HG02588 (cell line): ENCODE data around the gene FBXL17.
A peak's percentile ranks its signal among the peaks of the same experiment; 100 is the strongest.
"Not testable (repeated sequence)": the region's sequence is repeated elsewhere in the genome, so short reads cannot be mapped to it uniquely, and the experiment has no call there.

Source experiments
- ATAC-seq: cut with Tn5 transposase; IDR thresholded peaks from one replicate; pipeline ENCODE4 v1.9.1; 2021; ENCODE audit warnings: mild to moderate bottlenecking, moderate library complexity; ENCODE audit not compliant: unreplicated experiment

The FBXL17 gene

DNA sequence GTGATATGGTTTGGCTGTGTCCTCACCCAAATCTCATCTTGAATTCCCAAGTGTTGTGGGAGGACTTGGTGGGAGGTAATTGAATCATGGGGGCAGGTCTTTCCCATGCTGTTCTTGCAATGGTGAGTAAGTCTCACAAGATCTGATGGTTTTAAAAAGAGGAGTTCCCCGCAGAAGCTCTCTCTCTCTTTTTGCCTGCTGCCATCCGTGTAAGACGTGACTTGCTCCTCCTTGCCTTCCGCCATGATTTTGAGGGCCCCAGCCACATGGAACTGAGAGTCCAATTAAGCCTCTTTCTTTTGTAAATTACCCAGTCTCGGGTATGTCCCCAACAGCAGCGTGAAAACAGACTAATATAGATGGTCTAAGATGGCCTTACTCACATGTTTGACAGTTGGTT, 210.1 kb downstream of the FBXL17 start:
- ATAC-seq: no peak

GRCh38 chr5:108168915-108169314, 213.0 kb downstream of the FBXL17 start:
- no peak for ATAC-seq

DNA sequence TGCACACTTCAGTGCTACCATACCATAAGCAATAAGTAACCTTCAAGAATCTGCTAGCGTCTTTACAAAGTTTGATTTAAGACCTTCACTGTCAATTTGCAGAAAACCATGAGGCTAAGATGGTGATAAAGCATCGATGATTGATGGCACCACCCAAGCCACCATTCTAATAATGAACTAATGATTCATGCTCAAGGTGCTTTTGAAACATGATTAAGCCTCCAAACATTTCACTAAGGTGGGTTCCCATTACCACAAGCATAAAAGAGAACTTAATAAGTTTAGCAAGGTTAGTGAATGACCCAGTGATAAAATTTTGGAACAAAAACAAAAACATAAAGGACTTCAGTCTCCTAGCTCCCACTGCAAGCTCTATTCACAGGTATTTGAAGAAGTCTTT, 214.7 kb downstream of the FBXL17 start:
- no peak for ATAC-seq

DNA sequence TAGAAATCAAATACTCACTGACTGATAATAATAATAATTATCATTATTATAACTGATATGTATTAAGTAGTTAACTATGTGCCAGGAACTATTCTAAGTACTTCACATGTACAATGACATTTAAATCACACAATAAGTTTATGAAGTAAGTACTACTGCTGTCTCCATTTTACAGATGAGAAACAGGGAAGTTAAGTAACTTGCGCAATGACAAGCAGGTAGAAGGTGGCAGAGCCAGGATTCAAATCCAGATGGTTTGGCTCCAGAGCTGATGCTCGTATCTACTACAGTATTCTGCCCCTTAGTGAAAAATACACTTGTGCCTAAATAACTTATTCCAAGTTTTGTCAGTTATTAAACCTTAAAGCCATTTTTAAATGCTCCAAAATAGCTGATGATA, 217.3 kb downstream of the FBXL17 start:
- no peak for ATAC-seq

DNA sequence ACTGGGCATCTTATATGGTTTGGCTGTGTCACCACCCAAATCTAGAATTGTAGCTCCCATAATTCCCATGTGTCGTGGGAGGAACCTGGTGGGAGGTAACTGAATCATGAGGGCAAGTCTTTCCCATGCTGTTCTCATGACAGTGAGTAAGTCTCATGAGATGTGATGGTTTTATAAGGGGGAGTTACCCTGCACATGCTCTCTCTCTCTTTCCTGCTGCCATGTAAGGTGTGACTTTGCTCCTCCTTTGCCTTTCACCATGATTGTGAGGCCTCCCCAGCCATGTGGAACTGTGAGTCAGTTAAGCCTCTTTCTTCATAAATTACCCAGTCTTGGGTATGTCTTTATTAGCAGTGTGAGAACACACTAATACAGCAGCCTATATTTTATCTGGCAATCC, 229.0 kb downstream of the FBXL17 start:
- ATAC-seq: not testable (repeated sequence)

DNA sequence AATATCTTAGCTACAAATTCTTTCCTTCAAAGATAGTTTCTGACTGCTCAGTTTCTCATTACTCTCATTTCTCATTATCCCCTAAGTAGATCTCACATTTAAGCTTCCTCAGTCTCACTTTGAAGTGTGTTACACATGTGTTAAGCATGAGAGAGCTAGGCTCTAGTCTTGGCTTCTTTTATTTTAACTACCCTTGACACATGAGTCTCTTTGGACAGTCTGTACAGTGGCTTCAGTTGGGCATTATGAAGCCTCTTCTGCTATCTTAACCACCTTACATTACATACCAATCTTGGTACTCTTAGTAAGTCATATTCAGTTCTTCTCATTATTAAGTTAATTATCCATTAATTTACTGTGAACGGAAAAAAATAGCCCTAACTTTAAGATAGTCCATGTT, 232.5 kb downstream of the FBXL17 start:
- no peak for ATAC-seq

- ATAC-seq: no peak
Measured at GRCh38 chr5:108148715-108149139, 233.2 kb downstream of the FBXL17 start.

- ATAC-seq: no peak
Measured at GRCh38 chr5:108146222-108146621, 235.7 kb downstream of the FBXL17 start.

DNA sequence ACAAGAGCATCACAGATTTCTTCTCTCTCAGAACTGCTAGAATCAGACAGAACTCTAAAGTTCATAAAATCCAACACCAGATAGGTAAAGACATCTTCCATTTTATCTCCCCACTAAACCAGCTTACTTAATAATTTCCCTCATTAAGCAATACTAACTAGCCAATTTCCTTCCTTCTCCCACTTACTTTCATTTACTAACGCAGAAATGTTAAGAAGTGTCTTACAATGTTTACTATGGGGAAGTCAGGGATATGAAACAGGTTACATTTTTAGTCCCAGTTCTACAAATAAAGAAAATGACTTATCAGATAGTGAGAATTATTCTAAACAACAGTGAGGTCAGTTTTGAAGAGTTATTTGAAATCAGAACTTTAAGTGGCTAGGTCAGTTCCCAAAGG, 236.5 kb downstream of the FBXL17 start:
- no peak for ATAC-seq

- no peak for ATAC-seq
Measured at GRCh38 chr5:108144332-108144731, 237.6 kb downstream of the FBXL17 start.

DNA sequence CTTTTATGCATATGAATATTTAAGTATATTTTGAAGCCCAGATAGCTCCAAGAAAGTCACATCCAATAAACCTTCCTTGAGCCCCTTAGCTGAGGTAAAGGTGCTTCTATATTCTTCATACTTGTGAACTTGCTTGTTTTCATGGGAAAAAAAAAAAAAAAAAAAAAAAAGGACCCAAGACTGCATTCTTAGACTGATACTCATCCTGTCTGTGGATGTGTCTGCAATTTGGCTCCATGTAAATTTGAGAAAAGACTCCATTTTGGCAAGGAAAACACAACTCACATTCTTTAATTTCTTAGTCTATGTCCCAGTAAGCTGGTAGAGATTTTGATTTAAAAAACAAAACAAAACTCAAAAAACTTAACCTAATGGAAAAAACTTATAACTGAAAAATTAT, 238.3 kb downstream of the FBXL17 start:
- ATAC-seq: no peak

GRCh38 chr5:108141676-108142075, 240.2 kb downstream of the FBXL17 start:
- peak; percentile 62 for ATAC-seq

GRCh38 chr5:108136493-108136892, 245.4 kb downstream of the FBXL17 start:
- ATAC-seq: no peak

GRCh38 chr5:108129129-108129528, 252.8 kb downstream of the FBXL17 start:
- ATAC-seq: no peak

GRCh38 chr5:108125771-108126511, 256.0 kb downstream of the FBXL17 start:
- no peak for ATAC-seq

DNA sequence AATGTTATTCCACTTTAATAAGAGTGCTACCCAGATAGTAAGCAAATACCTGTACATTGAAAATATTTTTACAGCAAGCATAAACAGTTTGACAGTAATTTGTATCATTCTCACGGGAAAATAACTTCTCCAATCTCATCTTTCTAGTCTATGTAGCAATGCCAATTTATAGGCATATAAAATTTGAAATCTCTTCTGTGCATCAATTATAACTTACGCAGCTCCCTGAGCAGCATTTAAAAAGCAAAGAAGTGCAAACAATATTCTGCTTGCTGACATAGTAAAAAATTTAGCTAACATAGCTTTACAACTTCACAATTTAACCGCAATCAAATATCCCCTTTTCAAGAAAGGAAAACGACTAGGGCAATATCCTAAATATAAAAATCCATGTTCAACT, 257.3 kb downstream of the FBXL17 start:
- ATAC-seq: no peak

GRCh38 chr5:108122702-108123101, 259.2 kb downstream of the FBXL17 start:
- no peak for ATAC-seq

- ATAC-seq: no peak
Measured at GRCh38 chr5:108118813-108119514, 262.9 kb downstream of the FBXL17 start.

DNA sequence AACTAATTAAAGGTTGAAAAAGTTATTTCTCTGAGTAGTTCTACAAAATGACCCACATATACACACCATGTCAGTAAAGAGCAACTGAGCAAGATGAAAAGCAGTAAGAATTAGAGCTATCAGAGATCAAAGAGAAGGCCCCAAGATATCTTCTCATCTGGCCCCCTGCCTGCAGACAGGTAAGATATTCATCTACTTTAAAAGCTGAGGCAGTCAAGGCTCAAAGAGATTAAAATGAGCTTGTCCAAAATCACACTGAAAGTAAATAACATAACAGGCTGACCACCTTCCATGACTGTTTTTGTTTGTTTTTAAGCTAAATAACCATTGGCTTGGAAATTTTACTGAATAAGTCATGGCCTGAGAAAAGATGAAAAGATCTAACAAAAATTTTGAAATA, 266.2 kb downstream of the FBXL17 start:
- ATAC-seq: no peak

DNA sequence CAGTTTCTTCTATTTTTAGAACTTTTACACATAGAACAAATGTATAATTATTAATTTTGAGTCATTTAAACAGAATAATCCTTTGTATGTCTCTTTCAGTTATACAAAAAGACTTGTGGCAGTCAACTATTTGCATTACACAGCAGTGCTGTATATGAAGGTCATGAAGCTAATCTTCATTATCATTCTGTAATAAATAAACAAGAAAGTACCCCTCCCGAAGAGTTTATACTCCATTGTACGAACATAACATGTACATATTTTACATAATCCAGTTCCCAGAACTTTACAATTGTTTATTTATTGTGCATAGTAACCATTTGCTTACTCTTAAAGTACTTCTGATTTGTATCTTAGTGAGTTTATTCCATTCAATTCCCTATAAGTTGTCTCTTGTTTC, 267.9 kb downstream of the FBXL17 start:
- ATAC-seq: no peak

GRCh38 chr5:108111736-108112135, 270.2 kb downstream of the FBXL17 start:
- no peak for ATAC-seq

GRCh38 chr5:108109059-108109458, 272.8 kb downstream of the FBXL17 start:
- ATAC-seq: no peak

- no peak for ATAC-seq
Measured at GRCh38 chr5:108104448-108104847, 277.4 kb downstream of the FBXL17 start.
